GM18858 (cell line): ENCODE measurements around the gene FUZ.
"Not testable (repeated sequence)": the region's sequence is repeated elsewhere in the genome, so short reads cannot be mapped to it uniquely, and the experiment has no call there.

Source experiments
- ATAC-seq: cut with Tn5 transposase; IDR thresholded peaks from one replicate; pipeline ENCODE4 v1.9.1; 2021; ENCODE audit not compliant: unreplicated experiment

Gene FUZ

GRCh38 chr19:49833599-49833998 lies 20.5 kb upstream of the FUZ start:
- ATAC-seq, result no peak

GRCh38 chr19:49832556-49832955 lies 19.5 kb upstream of the FUZ start:
- no peak for ATAC-seq

- no peak for ATAC-seq
Observed at GRCh38 chr19:49831592-49831991, 18.5 kb upstream of the FUZ start.

- no peak for ATAC-seq
Observed at GRCh38 chr19:49830766-49831165, 17.7 kb upstream of the FUZ start.

GRCh38 chr19:49829721-49830120 lies 16.6 kb upstream of the FUZ start:
- no peak for ATAC-seq

DNA sequence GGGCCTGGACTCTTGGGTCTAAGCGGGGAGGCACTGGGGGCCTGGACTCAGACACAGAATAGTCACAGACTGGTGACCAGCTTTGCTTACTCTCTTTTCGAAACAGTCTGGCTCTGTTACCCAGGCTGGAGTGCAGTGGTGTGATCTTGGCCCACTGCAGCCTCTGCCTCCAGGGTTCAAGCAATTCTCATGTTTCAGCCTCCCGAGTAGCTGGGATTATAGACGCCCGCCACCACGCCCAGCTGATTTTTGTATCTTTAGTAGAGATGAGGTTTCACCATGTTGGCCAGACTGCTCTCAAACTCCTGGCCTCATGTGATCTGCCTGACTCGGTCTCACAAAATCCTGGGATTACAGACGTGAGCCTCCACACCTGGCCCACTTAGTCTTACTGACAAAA lies 16.1 kb upstream of the FUZ start:
- ATAC-seq, result no peak

- no peak for ATAC-seq
Observed at GRCh38 chr19:49827034-49827433, 13.9 kb upstream of the FUZ start.

GRCh38 chr19:49824662-49825061 lies 11.6 kb upstream of the FUZ start:
- no peak for ATAC-seq

GRCh38 chr19:49823472-49823871 lies 10.4 kb upstream of the FUZ start:
- no peak for ATAC-seq

DNA sequence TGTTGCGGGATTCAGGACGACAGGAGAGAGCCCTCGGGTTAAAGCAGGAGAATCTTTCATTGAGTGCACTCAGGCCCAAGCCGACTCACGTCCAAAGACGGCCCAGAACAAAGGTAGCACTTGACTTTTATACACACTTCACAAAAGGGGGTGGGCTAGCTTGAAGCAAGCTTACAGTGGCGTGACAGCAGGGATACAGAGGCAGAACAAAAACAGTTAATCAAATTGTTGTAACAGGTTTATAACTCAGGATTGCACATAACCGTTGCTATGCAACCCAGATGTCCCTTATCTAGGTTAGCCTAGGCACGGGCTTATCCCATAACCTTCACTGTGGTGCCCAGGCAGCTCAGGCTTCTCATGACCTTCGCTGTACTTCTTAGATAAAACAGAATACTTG lies 7.0 kb upstream of the FUZ start:
- no peak for ATAC-seq

- not testable (repeated sequence) for ATAC-seq
Observed at GRCh38 chr19:49819452-49820115, 6.5 kb upstream of the FUZ start.

DNA sequence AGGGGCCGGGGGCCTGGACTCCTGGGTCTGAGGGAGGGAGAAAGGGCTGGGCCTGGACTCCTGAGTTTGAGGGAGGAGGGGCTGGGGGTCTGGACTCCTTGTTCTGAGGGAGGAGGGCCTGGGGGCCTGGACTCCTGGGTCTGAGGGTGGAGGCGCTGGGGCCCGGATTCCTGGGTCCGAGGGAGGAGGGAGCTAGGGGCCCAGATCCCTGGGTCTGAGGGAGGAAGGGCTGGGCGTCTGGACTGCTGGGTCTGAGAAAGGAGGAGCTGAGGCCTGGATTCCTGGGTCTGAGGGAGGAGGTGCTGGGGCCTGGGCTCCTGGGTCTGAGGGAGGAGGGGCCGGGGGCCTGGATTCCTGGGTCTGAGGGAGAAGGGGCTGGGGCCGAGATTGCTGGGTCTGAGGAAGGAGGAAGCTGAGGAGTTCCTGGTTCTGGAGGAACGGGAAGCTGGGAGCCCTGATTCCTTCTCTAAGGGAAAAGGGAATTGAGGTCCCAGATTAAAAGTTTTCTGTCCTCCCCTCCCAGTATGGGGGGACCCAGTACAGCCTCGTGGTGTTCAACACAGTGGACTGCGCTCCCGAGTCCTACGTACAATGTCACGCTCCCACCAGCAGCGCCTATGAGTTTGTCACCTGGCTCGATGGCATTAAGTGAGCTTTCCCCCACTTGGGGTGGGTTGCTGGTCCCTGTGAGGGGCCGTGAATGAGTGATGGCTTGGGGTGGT lies 5.7 kb upstream of the FUZ start:
- no peak for ATAC-seq

DNA sequence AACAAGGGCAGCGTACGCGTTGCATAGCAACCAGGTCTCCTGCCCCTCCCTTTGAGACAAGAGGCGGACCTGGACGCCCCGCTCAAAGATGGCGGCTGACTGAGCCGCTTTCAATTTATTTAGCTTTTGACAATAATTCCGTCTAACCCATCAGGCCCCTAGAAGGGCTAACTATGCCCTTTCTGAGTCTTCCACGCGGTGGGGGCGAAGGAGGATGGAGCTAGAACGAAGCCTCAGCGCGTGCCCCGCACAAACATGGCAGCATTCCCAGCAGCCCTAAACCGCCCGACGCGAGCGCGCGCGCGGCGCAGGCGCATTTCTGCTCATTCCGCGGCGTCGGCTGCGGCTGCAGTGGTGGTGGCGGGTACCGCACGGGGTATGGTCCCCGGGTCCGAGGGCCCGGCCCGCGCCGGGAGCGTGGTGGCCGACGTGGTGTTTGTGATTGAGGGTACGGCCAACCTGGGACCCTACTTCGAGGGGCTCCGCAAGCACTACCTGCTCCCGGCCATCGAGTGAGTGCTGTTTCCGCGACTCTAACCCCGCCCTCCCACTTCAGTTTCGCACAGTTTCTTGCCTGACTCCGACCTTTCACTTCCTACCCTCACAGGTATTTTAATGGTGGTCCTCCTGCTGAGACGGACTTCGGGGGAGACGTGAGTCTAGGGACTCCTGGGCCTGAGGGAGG lies 5.0 kb upstream of the FUZ start, which contains the start of gene MED25:
Gene MED25, plus strand, starts transcription at position 326 of the 685 bp plus-strand sequence. Its CDS starts 53 bp downstream, at position 379.
- peak; percentile 57 for ATAC-seq

- no peak for ATAC-seq
Observed at GRCh38 chr19:49816590-49816989, 3.5 kb upstream of the FUZ start.

- ATAC-seq, result no peak
Observed at GRCh38 chr19:49814010-49814409, 918 bp upstream of the FUZ start.

DNA sequence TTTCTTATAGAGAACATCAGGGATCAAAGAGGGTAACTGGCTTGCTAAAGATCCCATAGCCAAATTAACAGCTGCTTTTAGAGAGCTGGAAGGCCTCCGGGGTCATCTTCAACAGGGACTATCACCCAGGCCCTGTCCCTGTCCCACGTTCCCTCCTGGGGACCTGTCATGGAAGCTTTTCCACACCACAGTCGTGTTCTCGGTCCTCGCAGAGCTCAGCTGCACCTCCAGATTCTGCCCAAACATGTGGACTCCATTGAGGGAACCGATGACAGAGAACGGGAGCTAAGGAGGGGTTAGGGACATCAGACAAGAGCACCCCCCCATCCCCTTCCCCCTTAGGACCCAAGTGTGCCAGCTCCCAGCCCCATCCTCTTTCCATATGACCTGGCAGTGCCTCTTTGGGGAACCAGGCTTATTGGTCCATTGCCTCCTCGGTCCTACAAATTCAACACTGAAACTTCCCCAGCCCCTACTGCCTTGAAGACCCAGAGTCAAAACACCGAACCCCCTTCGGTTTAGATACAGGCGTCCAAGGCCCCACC lies 568 bp downstream of the FUZ start:
- ATAC-seq, result no peak

DNA sequence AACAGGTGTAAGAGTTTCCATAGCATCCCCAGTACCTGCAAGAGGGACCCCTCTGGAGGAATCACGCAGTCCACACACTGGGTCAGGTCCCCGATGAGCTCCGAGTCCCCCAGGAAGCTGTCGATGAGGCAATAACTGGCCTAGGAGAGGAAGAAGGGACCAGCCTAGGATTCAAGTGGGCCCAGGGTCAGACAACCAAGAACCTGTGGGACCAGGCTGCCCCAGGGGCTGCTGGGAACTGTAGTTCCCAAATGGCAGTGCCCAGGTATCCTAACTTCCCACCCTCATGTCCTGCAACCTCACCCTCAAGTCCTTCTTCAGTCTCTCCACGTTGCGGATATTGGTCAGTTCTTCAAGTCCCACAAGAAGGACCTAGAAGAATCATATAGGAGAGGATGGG lies 1.8 kb downstream of the FUZ start:
- no peak for ATAC-seq

DNA sequence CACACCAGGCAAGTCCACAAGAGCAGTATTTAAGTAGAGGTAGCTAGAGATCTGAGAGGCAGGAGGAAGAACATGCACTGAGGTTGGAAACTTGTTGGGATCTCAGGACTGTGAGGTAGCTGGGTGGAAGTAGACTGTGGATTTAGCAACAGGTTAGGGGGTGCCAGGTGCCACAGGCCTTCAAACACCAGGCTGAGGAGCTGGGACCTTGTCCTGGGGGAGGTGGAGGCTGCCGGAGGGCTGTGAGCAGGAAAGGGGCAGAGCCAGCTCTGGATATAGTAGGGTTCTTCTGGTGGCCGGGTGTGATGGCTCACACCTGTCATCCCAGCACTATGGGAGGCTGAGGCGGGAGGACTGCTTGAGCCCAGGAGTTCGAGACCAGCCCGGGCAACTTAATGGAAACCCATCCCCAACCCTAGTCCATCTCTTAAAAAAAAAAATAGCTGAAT lies 3.1 kb downstream of the FUZ start:
- ATAC-seq, result no peak

DNA sequence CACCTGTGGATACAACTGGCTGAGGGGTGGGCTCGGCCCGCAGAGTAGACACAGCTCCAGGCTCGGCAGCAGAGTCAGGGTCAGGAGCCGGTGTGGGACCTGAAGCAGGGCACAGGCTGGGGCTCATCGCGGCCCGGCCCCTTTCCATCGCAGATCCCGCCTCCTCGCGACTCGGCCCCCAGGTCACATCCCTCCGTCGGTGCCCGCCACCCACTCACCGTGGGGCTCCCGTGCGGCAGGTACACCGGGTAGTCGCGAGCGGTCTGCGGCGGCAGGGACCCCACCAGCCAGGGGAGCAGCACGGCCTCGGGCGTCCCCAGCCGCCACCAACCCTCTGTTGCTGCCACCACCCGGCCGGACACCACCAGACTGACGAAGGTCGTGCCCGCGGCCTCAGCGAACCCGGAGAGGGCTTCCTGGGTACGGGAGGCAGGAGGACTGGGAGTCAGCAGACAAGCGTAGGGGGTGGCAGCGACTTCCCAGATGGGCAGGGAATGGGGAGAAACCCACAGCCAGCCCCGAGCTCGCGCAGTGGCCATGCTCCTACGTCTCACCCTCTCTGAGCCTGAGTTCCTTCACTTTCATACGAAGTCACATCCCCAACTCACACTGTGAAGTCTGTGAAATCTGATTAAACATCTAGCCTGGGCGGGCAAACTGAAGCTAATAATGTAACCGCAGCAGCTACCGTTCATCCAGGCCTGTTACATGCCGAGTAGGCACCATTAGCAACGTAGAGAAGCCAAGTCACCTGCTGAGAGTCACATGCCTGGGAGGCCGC lies 3.7 kb downstream of the FUZ start:
- no peak for ATAC-seq

DNA sequence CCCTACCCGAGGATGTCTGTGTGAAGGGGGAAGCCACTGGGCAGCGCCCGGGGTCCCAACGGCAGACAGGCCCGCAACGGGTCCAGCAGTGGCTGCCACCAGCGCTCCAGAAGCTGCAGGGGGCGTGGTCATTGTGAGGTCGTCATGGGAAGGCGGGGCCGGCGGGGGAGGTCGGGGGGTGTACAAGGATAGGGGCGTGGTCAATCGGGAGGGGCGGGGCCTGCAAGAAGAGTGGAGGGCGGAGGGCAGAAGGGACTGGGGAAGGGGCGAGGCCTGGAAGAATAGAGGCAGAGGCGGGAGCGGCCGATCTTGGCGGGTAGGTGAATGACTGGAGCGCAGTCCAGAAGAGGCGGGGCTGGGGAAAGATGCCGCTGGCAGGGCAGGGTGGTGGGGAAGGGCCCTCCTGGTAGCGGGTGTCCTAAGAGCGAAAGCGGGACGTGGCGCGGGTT lies 4.4 kb downstream of the FUZ start:
- no peak for ATAC-seq
